ENCODE measurements around the gene PHF21A.
A peak's percentile ranks its signal among the peaks of the same experiment; 100 is the strongest.
"Not testable (repeated sequence)": the region's sequence is repeated elsewhere in the genome, so short reads cannot be mapped to it uniquely, and the experiment has no call there.

PHF21A gene

DNA sequence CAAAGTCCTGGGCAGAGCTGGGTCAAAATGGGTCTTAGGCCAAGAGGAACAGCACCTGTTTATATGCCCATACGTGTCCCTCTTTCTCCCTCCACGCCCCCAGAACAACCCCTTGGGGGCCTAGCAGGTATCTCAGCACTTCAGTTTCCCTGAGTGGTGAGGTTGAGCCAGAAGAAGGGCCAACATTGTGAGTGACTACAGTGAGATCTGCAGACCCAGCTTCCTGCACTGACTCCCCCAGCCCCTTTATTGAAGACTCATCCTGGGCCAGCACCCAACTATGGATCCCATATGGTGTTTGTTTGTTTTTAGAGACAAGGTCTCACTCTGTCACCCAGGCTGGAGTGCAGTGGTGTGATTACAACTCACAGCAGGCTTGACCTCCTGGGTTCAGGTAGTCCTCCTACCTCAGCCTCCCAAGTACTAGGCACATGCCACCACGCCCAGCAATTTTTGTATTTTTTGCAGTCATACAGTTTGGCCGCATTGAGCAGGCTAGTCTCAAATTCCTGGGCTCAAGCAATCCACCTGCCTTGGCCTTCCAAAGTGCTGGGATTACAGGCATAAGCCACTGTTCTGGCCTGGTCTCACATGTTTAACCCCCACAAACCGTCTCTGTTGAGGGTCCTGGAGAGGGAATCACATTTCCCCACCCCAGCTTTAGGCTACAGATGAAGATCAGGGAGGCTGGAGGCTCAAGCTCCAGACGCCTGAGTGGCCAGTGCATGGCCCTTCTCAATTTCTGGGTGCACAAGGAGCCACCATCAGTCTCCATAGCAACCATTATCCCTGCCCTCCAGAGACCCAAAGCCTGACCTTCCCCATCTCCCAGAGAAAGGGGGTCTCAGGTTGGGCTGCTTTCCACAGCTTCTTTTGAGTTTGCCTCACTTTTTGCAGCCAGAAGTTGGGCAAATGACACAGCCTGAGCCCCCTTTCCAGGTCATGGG, 200.4 kb downstream of the PHF21A start:
- no peak for DNase-seq (ENCODE audit: low spot score)

- no peak for DNase-seq (ENCODE audit: low spot score)
Observed at GRCh38 chr11:45919806-45920530, 201.3 kb downstream of the PHF21A start.

GRCh38 chr11:45918962-45919675, 202.1 kb downstream of the PHF21A start:
- DNase-seq (ENCODE audit: low spot score) = no peak

- peak; percentile 73 for DNase-seq (ENCODE audit: low spot score)
Observed at GRCh38 chr11:45918331-45918941, 202.8 kb downstream of the PHF21A start.

GRCh38 chr11:45917623-45918330, 203.5 kb downstream of the PHF21A start, which contains the start of gene PEX16:
Gene PEX16, minus strand, starts transcription at chr11:45917877. Its CDS starts 66 bp downstream, at chr11:45917811.
- peak; percentile 96 for DNase-seq (ENCODE audit: low spot score)

- DNase-seq (ENCODE audit: low spot score) = no peak
Observed at GRCh38 chr11:45917286-45917622, 204.0 kb downstream of the PHF21A start.

DNA sequence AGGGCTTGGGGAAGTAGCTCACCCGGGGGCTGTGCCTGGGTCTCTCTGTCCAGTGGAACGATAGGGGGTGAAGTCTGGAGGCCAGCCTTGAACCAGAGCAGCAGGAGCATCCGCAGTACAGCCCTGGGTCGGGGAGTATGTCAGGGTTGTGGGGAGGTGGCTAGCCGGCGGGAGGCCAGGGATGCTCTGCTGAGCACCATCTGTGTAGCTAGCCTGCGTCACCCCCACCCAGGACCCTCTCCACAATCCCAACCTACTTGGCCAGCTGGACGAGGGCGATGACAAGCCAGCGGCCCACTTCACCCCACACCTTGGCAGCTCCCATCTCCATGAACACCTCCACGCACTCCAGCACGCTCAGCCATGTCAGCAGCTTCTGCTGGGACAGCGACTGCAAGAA, 205.8 kb downstream of the PHF21A start:
- no peak for DNase-seq (ENCODE audit: low spot score)

- DNase-seq (ENCODE audit: low spot score) = no peak
Observed at GRCh38 chr11:45913942-45914635, 207.2 kb downstream of the PHF21A start.

DNA sequence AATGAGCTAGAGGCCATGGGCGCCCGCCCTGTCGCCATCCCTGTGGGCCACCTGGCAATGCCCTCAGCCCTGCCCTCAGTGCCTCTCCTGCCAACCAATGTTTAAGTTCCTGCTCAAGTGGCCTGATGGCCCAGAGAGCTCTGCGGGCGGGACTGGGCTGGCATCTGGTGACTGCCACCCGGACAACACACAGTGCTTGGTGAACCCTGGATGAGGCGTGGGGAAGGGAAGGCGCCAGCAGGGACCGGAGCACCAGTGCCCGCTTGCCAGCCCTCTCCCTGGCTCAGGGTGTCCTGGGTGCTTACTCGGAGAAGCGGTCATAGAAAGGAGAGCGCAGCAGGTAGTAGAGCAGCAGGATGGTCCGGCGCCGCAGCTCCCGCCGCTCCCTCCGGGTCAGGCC, 207.7 kb downstream of the PHF21A start:
- DNase-seq (ENCODE audit: low spot score) = no peak

GRCh38 chr11:45910623-45911022, 210.6 kb downstream of the PHF21A start:
- DNase-seq (ENCODE audit: low spot score) = no peak

GRCh38 chr11:45909594-45910475, 211.4 kb downstream of the PHF21A start:
- DNase-seq (ENCODE audit: low spot score) = no peak

DNA sequence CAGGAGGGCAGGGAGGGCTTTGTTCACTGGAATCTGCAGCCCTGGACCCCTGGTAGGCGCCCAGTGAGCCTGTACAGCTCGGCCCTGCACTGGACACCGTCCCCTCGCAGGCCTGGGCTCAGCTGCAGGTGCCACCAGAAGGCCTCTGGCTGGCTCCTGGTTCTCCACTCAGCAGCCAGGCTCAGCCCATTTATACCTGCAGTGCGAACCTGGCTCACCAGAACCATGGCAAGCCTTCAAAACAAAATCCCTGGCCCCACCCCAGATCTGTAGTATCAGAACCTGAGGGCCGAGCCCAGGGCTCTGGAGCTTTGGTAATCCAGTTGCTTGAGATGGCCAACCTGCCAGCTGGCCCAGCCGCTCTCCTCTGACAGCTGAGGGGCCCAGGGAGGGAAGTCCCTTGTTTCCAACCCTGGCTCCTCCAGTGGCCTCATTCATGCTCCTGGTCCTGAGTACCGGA, 213.3 kb downstream of the PHF21A start:
- no peak for DNase-seq (ENCODE audit: low spot score)

GRCh38 chr11:45906965-45907611, 214.2 kb downstream of the PHF21A start, which contains the start of gene FREY1:
Gene FREY1, minus strand, starts transcription at chr11:45907271. Its CDS starts 26 bp downstream, at chr11:45907245.
- no peak for DNase-seq (ENCODE audit: low spot score)

DNA sequence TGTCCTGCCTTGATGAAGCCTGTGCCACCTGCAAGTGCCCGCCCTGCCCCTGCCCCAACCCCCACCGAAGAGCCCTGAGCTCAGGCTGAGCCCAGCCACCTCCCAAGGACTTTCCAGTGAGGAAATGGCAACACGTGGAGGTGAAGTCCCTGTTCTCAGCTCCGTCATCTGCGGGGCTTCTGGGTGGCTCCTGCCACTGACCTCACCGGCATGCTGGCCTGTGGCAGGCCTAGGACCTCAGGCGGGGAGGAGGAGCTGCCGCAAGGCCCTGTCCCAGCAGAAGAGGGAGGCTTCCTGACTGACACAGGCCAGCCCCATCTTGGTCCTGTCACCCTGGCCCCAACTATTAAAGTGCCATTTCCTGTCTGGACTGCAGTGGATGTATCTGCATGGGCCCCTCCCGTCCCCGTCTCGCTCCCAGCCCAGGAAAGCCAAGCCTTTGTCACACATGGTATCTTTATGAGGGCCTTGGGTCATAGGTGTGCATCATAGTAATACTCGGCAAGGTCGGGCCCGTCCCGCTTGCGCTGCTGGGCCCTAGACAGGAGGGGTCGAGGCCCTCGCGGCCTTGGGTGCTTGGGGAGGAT, 215.1 kb downstream of the PHF21A start:
- no peak for DNase-seq (ENCODE audit: low spot score)

GRCh38 chr11:45905576-45905975, 215.7 kb downstream of the PHF21A start:
- not testable (repeated sequence) for DNase-seq (ENCODE audit: low spot score)

- DNase-seq (ENCODE audit: low spot score) = no peak
Observed at GRCh38 chr11:45905095-45905494, 216.2 kb downstream of the PHF21A start.

GRCh38 chr11:45904309-45904915, 216.8 kb downstream of the PHF21A start:
- DNase-seq (ENCODE audit: low spot score) = no peak

All from COLO829 (cell line).